Right ventricle myocardium inferior (tissue), 1 donor: ENCODE data around the gene SAT2. TPM values are rescaled to one million over a fixed set of nuclear protein-coding genes. Genes with fewer than 3 reads are reported as not detected.

Source experiments
- ATAC-seq: fragments of 200-7000 bp; cut with Tn5 transposase; one replicate; pipeline ENCODE4 v1.9.1; 2020; ENCODE audit warnings: mild to moderate bottlenecking, moderate library complexity
- DNase-seq: peaks from one replicate; pipeline ENCODE4 v3.0.0; 2021; ENCODE audit errors: missing footprints
- intact Hi-C: fragments of 100-400 bp; cut with DNase I; formaldehyde crosslinking; loops from one replicate; pipeline ENCODE4 v1.11.0; 2022
- long read RNA-seq: library from polyadenylated mRNA; unstranded; transcript quantifications from one replicate; pipeline ENCODE4 v2.0.0, GENCODE V29; 2021
- total RNA-seq: library from RNA; stranded (reverse); fragmentation: NEBNext Ultra II Directional; extraction: Animal tissue kit (Norgen Biotek cat#: 25700); gene quantifications from one replicate; pipeline ENCODE4 v1.2.1, GENCODE V29; 2021
- donor health status: DM: no; HTN: yes; CAD: no; lungs with severe emphysema.

Gene SAT2
- total RNA-seq, result 78.9 TPM
- long read RNA-seq, transcript SAT2-201 (6 exons, 946 nt), result minor isoform, 5 of 39 reads
- long read RNA-seq, transcript SAT2-202 (6 exons, 974 nt), result major isoform, 13 of 39 reads
- long read RNA-seq, transcript SAT2-213 (5 exons, 582 nt), result minor isoform, 11 of 39 reads
- long read RNA-seq, partial matches to known transcripts, result 0 of 39 reads
- long read RNA-seq, other reads (novel, unspliced or antisense), result 3 of 39 reads

DNA sequence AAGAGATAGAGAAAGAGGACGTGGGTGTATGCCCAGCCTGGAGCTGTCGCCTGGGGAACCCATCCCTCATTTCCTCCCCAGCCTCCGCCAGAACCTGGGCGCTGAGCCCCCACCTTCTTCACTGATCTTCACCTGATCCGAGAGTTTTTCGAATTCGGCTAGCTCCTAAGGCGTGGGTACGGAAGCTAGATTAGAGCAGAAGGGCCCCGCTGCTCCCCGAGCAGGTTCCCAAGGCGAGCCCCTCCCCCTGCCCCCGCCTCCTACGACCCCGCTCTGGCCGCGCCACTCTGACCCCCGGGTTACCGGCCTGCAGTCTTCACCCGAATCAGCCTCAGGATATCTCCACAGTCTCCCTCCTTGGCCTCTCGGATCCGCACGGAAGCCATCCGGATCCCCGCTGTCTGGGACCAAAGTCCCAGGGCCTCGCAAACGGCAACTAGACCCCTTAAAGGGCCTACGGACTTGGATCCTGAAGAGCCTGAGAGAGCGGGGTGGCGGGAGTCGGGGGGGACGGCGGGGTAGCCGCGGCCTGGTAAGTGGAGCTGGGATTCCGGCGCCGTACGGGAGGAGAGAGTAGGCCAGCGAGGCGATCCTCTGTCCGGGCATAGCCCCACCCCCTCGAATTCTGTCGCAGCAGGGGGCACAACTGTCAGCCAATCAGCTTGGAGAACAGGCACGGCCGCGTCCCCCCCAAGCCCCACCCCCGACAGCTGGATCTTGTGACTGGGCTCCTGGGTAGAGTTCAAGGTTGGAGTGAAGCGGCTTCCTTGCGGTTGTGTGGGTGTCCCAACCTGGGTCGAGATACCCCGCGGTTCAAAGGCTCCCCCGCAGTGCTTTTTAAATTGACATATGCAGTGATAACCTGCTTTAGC is at the start of gene SAT2:
Gene SAT2 (minus strand): TSS at position 572 of the 872 bp plus-strand sequence. CDS start 186 bp downstream, at position 386.
- intact Hi-C loops, result no loop called here
- ATAC-seq (peak; percentile 98), DNase-seq (peak; percentile 96)

DNA sequence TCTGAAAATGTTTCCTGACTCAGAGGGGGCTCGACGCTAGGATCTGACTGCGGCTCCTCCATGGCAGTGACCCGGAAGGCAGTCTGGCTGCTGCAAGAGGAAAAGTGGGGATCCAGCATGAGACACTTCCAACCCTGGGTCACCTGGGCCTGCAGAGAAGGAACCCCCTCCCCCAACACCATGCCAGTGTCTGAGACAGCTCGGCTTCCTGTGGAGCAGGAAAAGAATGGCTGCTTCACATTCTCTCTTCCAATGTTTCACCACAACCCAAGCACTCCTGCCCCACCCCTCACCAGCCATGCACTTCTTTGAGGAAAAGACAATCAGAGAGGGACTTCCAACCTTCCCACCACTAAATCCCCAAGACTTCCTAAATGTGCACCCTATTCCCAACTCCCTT is 48.9 kb upstream of the SAT2 start:
- DNase-seq (no peak), ATAC-seq (no peak)
- intact Hi-C loops, result no loop called here

DNA sequence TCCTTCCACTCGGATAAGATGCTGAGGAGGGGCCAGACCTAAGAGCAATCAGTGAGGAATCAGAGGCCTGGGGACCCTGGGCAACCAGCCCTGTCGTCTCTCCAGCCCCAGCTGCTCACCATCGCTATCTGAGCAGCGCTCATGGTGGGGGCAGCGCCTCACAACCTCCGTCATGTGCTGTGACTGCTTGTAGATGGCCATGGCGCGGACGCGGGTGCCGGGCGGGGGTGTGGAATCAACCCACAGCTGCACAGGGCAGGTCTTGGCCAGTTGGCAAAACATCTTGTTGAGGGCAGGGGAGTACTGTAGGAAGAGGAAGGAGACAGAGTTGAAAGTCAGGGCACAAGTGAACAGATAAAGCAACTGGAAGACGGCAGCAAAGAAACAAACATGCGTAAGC is 47.3 kb upstream of the SAT2 start:
- ATAC-seq (no peak), DNase-seq (no peak)
- intact Hi-C loops, result no loop called here

DNA sequence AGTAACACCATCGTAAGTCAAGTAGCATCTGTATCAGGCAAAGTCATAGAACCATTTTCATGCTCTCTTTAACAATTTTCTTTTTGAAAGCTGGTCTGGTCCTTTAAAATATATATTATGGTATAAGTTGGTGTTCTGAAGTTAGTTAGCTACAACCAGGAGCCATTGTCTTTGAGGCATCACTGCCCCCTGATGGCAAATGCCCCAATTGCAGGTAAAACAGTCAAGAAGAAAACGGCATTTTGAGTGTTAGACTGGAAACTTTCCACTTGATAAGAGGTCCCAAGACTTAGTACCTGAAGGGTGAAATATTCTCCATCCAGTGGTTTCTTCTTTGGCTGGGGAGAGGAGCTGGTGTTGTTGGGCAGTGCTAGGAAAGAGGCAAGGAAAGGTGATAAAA is 45.6 kb upstream of the SAT2 start:
- intact Hi-C loops, result no loop called here
- DNase-seq, result no peak

DNA sequence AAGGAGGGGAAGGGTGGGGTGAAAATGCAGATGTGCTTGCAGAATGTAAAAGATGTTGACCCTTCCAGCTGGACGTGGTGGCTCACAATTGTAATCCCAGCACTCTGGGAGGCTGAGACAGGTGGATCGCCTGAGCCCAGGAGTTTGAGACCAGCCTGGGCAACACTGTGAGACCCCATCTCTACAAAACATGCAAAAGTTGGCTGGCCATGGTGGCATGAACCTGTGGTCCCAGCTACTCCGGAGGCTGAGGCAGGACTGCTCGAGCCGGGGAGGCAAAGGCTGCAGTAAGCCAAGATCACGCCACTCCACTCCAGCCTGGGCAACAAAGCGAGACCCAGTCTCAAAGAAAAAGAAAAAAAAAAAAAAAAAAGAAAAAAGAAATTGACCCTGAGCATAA is 40.9 kb upstream of the SAT2 start:
- intact Hi-C loops, result no loop called here
- no peak for DNase-seq
- ATAC-seq, result no peak

More for the DNA sequence above, 45.6 kb upstream of the SAT2 start:
- ATAC-seq, result no peak

DNA sequence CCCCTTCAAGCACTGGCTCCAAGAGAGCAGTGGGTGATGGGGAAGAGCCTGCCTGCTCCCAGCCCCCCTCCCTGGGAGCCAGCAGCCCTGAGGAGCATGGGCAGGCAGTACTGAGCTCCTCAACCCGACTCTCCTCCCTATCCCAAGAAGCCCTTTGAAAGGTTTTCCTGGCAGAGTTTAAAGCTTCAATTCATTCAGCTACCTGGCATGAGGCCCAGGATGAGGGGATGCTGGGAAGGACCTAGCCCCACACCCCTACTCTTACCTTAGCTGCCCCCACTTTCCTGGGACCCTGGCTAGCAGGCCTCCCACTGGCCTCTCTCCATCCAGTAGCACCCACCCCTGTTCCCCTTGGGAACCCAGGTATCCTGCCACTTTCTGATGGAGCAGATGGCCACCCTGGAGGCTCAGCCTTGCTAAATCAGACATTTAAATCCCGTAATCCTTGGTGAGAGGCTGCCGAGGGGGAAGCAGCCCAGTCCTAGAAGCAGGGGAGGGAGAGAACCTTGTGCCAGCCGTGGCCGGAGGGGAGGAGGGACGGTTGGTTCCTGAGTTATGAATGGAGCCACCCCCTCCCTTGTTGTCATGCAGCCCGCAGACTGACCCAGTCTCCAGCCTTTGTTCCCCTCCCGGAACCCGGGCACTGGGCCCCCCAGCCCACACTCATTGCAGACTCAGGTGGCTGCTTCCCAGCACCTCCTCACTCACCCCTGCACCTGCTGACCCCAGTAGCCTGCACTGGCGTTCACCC is 40.2 kb upstream of the SAT2 start:
- DNase-seq (no peak), ATAC-seq (no peak)
- intact Hi-C loops, result no loop called here

DNA sequence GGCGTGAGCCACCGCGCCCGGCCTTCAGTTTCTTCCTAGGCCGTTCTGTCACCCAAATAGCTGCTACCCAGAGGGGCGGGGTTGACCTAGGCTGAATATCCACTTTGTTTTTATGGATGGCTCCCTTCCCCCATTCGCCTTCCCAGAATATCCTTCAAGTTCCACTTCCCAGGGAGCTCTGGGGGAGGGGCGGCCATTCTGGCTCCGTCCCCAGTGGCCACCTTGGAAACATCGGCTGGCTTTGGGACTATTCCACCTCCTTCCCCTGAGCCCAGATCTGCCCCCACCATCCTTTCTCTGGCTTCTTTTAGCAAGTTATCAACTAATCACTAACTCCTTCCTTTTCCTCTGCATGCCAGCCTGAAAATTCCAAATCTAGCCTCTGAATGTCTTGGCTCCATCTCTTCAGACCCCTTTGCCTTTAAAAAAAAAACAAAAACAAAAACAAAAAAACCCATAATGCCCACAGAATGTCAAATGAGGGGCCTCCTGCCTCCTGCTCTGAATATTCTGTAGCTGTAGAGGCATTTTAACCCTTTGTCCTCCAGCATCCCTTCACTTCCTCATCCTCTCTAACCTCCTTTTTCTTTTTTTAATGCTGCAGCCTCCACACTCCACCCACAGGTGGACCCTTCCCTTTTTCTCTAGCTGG is 29.5 kb upstream of the SAT2 start:
- ATAC-seq, result peak; percentile 56
- DNase-seq, result no peak
- intact Hi-C loops, result no loop called here

DNA sequence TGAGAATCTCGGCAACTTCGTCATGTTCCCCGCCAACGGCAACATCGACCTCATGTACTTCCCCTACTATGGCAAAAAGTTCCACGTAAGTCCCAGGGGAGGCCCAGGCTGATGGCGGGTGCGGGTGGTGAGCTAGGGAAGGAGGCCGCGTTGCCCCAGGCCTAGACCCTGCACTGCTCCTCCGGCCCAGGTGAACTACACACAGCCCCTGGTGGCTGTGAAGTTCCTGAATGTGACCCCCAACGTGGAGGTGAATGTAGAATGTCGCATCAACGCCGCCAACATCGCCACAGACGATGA is 27.9 kb upstream of the SAT2 start:
- DNase-seq, result no peak
- no peak for ATAC-seq
- intact Hi-C loops, result no loop called here

DNA sequence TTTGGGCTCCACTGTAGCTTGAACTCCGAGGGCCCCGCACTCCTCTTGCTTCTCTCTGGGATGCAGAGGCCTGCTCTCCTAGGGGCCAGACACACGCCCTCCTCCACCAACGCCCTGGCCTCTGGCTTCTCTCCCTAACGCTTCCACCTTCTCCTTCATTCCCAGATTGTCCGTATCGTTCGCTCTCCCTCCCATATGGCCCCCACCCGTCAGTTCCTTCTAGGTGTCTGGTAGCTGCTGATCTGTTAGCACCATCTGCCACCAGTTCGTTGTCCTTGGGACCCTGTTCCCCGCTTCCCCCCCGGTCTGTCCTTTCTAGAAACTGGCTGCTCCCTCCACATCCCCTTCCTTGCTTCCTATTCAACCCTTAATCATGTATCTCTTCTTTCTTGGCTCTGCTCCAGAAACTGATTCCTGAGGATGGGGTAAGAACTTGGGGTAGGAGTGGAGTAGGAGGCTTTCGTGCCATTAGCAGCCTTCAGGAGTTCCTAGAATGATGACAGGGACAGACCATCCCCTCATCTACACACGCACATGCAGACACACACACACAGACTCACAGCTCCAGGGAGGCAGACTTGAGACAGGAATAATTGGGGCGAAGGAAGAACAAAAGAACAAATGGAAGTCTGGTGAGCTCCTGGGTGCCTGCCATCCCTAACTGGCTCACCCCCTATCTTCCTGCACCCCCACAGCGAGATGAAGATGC is 27.4 kb upstream of the SAT2 start:
- ATAC-seq (no peak), DNase-seq (no peak)
- intact Hi-C loops, result loop anchor here (5.0 kb wide), 1 partner anchor 32 kb away; the partner anchor contains the start of genes TP53 and WRAP53

DNA sequence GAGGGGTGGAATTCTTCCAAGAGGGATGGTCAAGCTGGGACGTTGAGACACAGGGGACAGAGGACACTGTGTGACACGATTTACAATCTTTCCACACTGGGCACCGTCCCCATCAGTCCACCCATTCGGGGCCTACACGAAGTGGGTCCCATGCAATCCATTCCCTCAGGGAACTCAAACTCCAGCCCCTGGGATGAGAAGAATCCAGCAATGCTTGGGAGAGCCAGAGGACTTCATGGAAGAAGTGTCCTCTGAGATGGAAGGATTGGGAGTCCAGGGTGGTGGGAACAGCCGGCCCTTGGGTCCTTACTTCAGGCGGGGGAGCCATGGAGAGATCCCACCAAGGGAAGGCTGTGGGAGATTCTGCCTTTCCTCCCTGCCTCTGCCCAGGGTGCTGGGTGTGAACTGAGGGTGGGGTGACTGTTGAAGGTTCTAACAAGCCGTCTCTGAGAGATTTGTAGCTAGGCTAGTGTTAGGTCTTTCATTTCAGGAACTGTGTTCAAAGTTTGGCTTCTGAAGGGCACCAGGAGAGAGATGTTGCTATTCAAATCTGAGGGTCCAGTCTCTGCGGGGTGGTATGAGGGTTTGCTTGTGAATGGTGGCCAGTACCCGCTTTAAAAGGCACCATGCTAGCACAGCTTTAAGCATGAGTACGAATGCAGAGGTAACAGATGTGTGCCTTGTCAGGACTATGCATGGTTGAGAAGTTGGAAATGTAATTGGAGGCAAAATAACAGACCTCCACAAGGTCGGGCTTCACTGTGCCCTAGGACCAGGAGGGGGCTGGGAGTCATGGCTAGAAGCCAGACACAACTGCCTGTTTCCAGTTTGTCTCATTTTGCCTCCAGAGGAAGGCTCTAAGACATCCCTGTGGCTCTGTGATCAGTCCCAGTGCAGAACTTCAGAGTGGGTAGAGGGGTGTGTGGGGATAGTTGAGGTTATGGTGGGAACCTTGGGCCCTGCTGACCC is 25.1 kb upstream of the SAT2 start:
- intact Hi-C loops, result loop anchor here (5.0 kb wide), 1 partner anchor 35 kb away; the partner anchor contains the start of genes TP53 and WRAP53
- no peak for ATAC-seq
- no peak for DNase-seq

DNA sequence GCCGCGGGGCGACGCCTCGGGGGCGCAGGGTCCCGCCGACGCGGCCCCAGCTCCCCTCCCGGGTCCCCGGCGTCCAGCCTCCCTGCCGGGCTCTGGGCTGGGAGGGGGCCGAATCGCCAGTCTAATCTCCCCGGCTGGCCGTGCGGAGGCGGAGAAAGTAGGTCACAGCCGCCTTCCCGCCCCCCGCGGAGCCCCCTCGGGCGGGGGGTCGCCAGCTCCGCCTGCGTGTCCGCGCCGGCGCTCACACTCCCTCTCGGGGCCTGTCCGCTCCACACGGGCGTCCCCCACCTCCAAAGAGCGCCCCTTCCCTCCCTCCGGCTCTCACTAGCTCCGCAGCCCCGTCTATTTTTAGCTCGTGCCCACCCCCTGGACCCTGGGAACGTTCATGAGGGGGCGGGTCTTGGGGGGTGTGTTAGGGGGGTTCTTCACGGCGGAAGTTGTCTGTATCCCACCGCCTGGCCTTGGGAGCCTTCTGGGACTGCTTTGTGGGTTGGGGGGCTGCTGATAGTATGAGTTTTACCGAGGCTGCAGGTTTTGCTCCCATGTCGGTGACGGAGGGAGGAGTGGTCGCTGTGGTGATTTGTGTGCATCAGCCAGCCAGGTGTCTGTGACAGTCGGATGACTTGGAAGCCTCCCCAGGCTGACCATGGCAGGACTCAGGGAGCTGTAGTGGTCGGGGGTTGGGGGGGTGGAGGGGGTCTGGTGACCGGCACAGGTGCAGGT is 24.2 kb upstream of the SAT2 start:
- no peak for DNase-seq
- ATAC-seq, result peak; percentile 23
- intact Hi-C loops, result loop anchor here (5.0 kb wide), 1 partner anchor 35 kb away; the partner anchor contains the start of genes TP53 and WRAP53

DNA sequence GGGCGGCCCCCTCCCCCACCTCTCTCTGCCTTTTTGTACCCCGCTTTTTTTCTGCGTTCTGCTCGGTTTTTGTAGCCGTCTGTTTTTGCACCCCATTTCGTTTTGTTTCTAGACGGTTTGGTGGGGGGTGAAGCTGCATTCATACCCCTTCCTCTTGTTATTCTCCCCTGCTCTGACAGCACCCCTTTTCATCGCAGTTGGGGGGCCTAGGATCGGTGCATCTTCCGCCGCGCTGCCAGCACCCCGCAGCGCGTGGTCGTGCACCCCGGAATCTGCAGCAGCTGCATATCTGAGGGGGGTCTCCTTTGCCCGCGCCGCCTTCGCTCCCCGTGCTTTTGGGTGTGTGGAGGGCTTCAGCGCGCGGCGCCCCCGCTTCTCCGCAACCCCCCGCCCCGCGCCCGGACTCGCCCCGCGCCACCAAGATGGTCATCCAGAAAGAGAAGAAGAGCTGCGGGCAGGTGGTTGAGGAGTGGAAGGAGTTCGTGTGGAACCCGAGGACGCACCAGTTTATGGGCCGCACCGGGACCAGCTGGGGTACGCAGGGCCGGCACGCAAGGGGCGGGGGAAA is 23.6 kb upstream of the SAT2 start:
- ATAC-seq (peak; percentile 26), DNase-seq (no peak)
- intact Hi-C loops, result loop anchor here (5.0 kb wide), 1 partner anchor 36 kb away; the partner anchor contains the start of genes TP53 and WRAP53

DNA sequence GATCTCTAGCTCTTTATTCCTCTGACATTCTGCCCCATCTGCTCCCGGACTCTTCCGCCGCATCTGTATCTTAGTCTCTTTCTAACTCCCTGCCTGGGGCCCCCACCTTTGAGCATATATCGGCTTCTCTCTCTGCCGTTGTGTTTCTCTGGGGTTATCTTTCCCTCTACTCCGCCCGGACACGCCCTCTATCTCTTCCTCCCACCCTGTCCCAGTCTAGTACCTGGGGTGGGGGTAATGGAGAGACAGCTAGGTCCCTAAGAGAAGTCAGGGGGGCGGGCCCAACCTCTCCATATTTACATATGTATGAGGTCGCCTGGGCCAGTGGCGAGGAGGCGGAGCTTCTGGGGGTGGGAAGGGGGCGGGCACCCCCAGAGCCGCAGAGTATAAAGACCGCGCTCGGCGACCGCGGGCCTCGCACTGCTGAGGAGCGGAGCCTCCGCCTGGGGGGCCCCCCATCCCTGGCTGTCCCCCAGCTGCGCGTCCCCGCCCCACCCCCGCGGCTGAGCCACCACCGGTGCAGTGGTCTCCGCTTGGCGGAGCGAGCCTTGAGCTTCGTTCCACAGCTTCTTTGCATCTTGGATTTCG is 23.0 kb upstream of the SAT2 start, which contains the start of gene ATP1B2:
Gene ATP1B2 (plus strand): TSS at position 418 of the 588 bp plus-strand sequence. CDS start 593 bp downstream, outside the sequence.
- intact Hi-C loops, result loop anchor here (5.0 kb wide), 1 partner anchor 37 kb away; the partner anchor contains the start of genes TP53 and WRAP53
- DNase-seq (peak; percentile 90), ATAC-seq (peak; percentile 87)

DNA sequence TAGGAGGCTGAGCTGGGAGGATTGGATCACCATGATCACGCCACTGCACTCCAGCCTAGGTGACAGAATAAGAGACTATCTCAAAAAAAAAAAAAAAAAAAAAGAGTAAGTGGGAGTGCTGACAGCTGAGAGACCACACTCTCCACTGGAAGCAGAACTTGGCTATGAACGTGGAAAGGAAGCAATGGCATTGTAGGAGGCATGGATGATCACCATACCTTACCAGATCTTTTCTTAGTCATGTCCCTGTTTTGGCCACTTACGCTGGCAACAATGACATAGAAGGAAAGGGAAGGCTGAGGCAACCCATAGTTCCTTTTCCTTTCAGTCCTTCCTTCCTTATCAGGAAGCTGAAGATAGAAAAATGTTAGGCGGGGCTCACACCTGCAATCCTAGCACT is 19.4 kb upstream of the SAT2 start:
- intact Hi-C loops, result no loop called here
- DNase-seq (no peak), ATAC-seq (no peak)

DNA sequence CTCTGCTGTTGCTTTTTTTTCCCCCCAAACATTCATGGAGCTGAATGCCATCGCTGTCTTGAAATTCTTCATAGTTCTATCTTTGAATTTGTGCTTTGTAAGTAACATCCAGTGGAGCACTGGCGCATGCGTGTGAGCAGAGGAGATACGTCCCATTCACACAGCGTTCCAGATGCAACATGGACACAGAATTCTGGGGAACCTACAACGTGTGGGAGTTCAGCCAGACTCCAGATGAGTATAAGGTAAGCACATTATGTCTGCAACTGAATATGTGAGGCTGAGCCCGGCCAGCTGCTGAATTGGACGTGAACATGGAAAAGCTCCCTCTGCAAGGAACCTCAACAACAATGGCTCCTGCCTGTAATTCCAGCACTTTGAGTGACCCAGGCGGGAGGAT is 18.8 kb upstream of the SAT2 start:
- ATAC-seq, result no peak
- intact Hi-C loops, result no loop called here
- no peak for DNase-seq

DNA sequence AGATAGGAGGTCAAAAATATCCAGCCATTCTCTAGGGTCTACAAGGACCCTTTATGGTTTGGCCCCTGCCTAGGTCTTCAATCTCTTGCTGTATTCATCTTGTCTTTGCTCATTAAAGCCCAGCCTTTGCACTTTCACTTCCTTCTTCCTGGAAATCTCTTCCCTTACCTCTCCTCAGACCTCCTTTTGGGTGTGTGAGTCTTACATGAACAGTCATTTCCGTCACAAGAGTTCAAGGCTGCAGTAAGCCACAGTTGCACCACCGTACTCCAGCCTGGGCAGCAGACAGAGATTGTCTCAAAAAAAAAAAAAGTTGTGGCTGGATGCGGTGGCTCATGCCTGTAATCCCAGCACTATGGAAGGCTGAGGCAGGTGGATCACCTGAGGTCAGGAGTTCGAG is 17.2 kb upstream of the SAT2 start:
- no peak for ATAC-seq
- intact Hi-C loops, result no loop called here
- no peak for DNase-seq
